HFFc6 (cell line): ENCODE measurements around the gene SPSB2. TPM values are rescaled to one million over a fixed set of nuclear protein-coding genes. Genes with fewer than 3 reads are reported as not detected.

Experiments used
- DNase-seq: peaks from one replicate; pipeline ENCODE4 v3.0.0-alpha.2; 2018
- H3K27ac Mint-ChIP-seq: 2 replicates; pipeline ENCODE4 v1.8.0; 2020; ENCODE audit warnings: mild to moderate bottlenecking, mixed read lengths
- H3K27me3 Mint-ChIP-seq: 2 replicates; pipeline ENCODE4 v1.8.0; 2021; ENCODE audit warnings: mild to moderate bottlenecking, moderate library complexity, mixed read lengths; ENCODE audit not compliant: insufficient read depth
- H3K36me3 Mint-ChIP-seq: 2 replicates; pipeline ENCODE4 v1.8.0; 2021; ENCODE audit warnings: low read depth, mixed read lengths
- H3K4me1 Mint-ChIP-seq: 2 replicates; pipeline ENCODE4 v1.8.0; 2020; ENCODE audit warnings: low read depth, mixed read lengths
- H3K4me3 Mint-ChIP-seq: 2 replicates; pipeline ENCODE4 v1.8.0; 2020; ENCODE audit warnings: mild to moderate bottlenecking, moderate library complexity, mixed read lengths
- H3K9me3 Mint-ChIP-seq: 2 replicates; pipeline ENCODE4 v1.8.0; 2020; ENCODE audit warnings: mild to moderate bottlenecking, mixed read lengths
- CTCF ChIP-seq: fragments of 200-600 bp; sonication (generic); IDR thresholded peaks from 2 replicates; pipeline ENCODE4 v1.5.0; 2021; ENCODE audit warnings: antibody characterized with exemption, mild to moderate bottlenecking
- long read RNA-seq: library from polyadenylated mRNA; unstranded; transcript quantifications from one replicate; pipeline ENCODE4 v2.0.0, GENCODE V29; 2019
- total RNA-seq, 6 experiments: library from RNA; stranded (reverse); fragmentation: NEBNext Ultra II Directional; extraction: Animal tissue kit (Norgen Biotek cat#: 25700); gene quantifications; 2 replicates in 1 of 6; 3 replicates in 5 of 6; pipeline ENCODE4 v1.2.3, GENCODE V29; 2021

The SPSB2 gene
- 10 to 100 TPM; 12.1 to 13.9 (median 13.0) TPM for total RNA-seq
- long read RNA-seq, partial matches to known transcripts: 1 of 16 reads
- long read RNA-seq, other reads (novel, unspliced or antisense): 14 of 16 reads

- peaks cover 31% of the 10 kb centered on the region for H3K36me3 Mint-ChIP-seq
- TF ChIP-seq CTCF: no peak
- H3K4me1 Mint-ChIP-seq: peaks cover 52% of the 10 kb centered on the region
- peaks cover 6% of the 10 kb centered on the region; the same call in 1 of the 2 replicates for H3K27me3 Mint-ChIP-seq
- peak; percentile 89 for DNase-seq
- no peaks in the 10 kb centered on the region for H3K9me3 Mint-ChIP-seq
- H3K4me3 Mint-ChIP-seq: peak within 1 kb of the TSS; percentile 93
- H3K27ac Mint-ChIP-seq: peak within 1 kb of the TSS; percentile 91
Measured at GRCh38 chr12:6873094-6874014, at the start of gene SPSB2. Gene SPSB2 (minus strand): TSS chr12:6873303. CDS start chr12:6872901, 402 bp downstream.

- Mint-ChIP-seq H3K4me3 (no peak overlapping the region), H3K27me3 (no peaks in the 10 kb centered on the region; the same call in 1 of the 2 replicates), H3K9me3 (no peaks in the 10 kb centered on the region), H3K36me3 (peaks cover 4% of the 10 kb centered on the region; the same call in 1 of the 2 replicates), H3K4me1 (peaks cover 44% of the 10 kb centered on the region), H3K27ac (no peak overlapping the region)
- TF ChIP-seq CTCF: no peak
- DNase-seq: no peak
Measured at GRCh38 chr12:6921996-6922946, 49.2 kb upstream of the SPSB2 start.

- no peak for TF ChIP-seq CTCF
- H3K27me3 Mint-ChIP-seq: no peaks in the 10 kb centered on the region; the same call in 1 of the 2 replicates
- DNase-seq: no peak
- H3K4me3 Mint-ChIP-seq: no peak overlapping the region
- peaks cover 4% of the 10 kb centered on the region; the same call in 1 of the 2 replicates for H3K36me3 Mint-ChIP-seq
- no peak overlapping the region for H3K27ac Mint-ChIP-seq
- H3K4me1 Mint-ChIP-seq: peaks cover 44% of the 10 kb centered on the region
- no peaks in the 10 kb centered on the region for H3K9me3 Mint-ChIP-seq
Measured at GRCh38 chr12:6921539-6921938, 48.4 kb upstream of the SPSB2 start.

GRCh38 chr12:6919588-6919987 lies 46.5 kb upstream of the SPSB2 start:
- Mint-ChIP-seq H3K36me3 (peaks cover 4% of the 10 kb centered on the region; the same call in 1 of the 2 replicates), H3K4me1 (peaks cover 41% of the 10 kb centered on the region), H3K4me3 (no peak overlapping the region), H3K27ac (no peak overlapping the region), H3K9me3 (no peaks in the 10 kb centered on the region), H3K27me3 (no peaks in the 10 kb centered on the region; the same call in 1 of the 2 replicates)
- DNase-seq: no peak
- peak; percentile 19; the same call in 1 of the 2 replicates for TF ChIP-seq CTCF
